ENCODE data around the gene MRPS11.
A peak's percentile ranks its signal among the peaks of the same experiment; 100 is the strongest.

DNA sequence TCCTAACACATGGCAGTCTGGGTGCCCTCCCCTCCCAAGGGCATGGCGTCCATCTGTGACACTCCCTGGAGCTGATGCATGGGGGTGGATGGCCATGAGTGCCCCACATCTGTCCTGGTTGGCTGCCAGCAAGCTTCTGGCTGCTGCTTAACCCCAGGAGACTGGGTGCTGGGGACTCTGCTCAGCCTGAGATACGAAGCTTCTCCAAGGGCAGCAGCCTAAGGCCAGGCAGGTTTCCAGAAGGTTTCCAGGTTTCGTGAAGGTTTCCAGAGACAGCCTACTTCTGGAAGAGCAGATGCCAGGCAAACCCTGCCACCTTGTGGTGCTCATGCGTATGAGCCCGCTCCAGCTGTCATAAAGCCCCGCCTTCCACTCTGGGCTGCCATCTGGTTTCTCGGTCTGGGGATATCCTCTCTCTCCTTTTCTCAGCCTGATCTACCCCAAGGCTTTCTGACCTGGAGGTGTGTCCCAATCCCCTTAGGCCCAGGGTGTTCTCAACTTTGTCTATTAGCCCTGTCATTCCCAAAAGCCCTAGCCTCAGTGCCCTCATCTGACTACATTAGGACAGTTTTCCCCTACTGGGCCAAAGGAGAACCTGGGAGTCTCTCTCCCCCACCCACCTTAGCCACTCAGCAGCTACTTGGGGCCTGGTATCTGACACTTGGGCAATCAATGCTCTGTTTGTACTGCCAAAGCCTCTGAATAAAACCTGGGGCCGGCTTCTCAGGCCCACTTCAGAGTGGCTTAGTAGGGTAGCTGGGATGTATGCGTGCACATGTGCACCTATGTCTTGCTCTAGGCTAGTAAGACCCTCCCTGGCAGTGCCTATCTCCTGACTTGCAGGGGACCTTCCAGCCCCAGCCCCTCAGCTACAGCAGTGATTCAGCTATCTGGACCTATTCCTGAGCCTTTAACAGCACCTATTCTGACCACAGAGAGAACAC, 12.4 kb upstream of the MRPS11 start:
- TF ChIP-seq CHD1 (IDR thresholded peaks at IDR 0.05; ENCODE audit: low read depth, low read length), result no peak
- TF ChIP-seq, protein P1, sequence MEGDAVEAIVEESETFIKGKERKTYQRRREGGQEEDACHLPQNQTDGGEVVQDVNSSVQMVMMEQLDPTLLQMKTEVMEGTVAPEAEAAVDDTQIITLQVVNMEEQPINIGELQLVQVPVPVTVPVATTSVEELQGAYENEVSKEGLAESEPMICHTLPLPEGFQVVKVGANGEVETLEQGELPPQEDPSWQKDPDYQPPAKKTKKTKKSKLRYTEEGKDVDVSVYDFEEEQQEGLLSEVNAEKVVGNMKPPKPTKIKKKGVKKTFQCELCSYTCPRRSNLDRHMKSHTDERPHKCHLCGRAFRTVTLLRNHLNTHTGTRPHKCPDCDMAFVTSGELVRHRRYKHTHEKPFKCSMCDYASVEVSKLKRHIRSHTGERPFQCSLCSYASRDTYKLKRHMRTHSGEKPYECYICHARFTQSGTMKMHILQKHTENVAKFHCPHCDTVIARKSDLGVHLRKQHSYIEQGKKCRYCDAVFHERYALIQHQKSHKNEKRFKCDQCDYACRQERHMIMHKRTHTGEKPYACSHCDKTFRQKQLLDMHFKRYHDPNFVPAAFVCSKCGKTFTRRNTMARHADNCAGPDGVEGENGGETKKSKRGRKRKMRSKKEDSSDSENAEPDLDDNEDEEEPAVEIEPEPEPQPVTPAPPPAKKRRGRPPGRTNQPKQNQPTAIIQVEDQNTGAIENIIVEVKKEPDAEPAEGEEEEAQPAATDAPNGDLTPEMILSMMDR (IDR thresholded peaks at IDR 0.05 in 2 of 3, conservative IDR thresholded peaks at IDR 0.05 in 1 of 3; ENCODE audit: control insufficient read depth in 2 of 3, extremely low read depth in 1 of 3, insufficient read depth in 1 of 3, low read depth in 3 of 3, low read length in 3 of 3), result peak; percentile 61 to 76 (median 74)
